Rectal smooth muscle tissue (tissue), 1 donor: ENCODE data around the gene NPPB.

ENCODE experiments used
- H3K27ac ChIP-seq: one replicate; pipeline ENCODE4 v1.7.0; 2013; ENCODE audit warnings: low read depth, low read length, inconsistent platforms
- H3K27me3 ChIP-seq: one replicate; pipeline ENCODE4 v1.7.0; 2013; ENCODE audit warnings: low read length; ENCODE audit not compliant: control insufficient read depth, insufficient read depth
- H3K36me3 ChIP-seq: one replicate; pipeline ENCODE4 v1.7.0; 2013; ENCODE audit warnings: low read length; ENCODE audit not compliant: control insufficient read depth, insufficient read depth
- H3K4me1 ChIP-seq: one replicate; pipeline ENCODE4 v1.7.0; 2013; ENCODE audit warnings: low read length; ENCODE audit not compliant: control insufficient read depth, insufficient read depth
- H3K4me3 ChIP-seq: one replicate; pipeline ENCODE4 v1.7.0; 2013; ENCODE audit warnings: low read length
- H3K9ac ChIP-seq: one replicate; pipeline ENCODE4 v1.7.0; 2013; ENCODE audit warnings: low read length

NPPB gene

DNA sequence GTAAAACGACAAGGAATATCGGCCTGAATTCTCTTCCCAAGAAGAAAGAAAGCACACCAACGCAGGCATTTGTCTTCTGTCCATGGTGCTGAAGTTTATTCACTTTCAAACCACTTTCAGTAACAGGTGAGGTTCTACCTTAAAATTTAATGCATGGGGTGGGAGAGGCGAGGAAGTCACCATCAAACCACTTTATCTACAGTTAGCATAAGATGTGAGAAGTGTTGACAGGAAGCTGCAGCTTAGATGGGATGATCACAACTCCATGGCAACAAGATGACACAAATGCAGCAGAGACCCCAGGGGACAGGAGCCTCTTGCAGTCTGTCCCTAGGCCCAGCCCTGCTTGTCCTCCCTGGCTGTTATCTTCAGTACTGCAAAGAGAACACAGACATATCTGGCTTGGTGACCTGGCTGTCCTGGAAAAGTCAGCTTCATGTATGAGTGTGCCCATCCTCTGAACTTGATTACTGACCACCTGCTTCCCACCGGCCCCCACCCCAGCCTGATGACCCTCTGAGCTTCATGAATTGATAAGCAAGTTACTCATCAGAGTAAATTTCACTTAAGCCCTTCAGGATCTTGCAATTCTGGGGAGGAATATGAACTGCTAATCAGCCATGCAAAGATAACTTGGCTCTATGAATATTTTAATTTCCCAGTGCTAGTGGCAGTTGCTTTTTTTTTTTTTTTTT, 13.0 kb downstream of the NPPB start:
- H3K9ac ChIP-seq, result no peak overlapping the region
- H3K27ac ChIP-seq, result no peak overlapping the region
- no peaks in the 10 kb centered on the region for H3K4me1 ChIP-seq
- H3K4me3 ChIP-seq, result no peak overlapping the region
- H3K27me3 ChIP-seq, result no peaks in the 10 kb centered on the region
- H3K36me3 ChIP-seq, result peaks cover 17% of the 10 kb centered on the region

DNA sequence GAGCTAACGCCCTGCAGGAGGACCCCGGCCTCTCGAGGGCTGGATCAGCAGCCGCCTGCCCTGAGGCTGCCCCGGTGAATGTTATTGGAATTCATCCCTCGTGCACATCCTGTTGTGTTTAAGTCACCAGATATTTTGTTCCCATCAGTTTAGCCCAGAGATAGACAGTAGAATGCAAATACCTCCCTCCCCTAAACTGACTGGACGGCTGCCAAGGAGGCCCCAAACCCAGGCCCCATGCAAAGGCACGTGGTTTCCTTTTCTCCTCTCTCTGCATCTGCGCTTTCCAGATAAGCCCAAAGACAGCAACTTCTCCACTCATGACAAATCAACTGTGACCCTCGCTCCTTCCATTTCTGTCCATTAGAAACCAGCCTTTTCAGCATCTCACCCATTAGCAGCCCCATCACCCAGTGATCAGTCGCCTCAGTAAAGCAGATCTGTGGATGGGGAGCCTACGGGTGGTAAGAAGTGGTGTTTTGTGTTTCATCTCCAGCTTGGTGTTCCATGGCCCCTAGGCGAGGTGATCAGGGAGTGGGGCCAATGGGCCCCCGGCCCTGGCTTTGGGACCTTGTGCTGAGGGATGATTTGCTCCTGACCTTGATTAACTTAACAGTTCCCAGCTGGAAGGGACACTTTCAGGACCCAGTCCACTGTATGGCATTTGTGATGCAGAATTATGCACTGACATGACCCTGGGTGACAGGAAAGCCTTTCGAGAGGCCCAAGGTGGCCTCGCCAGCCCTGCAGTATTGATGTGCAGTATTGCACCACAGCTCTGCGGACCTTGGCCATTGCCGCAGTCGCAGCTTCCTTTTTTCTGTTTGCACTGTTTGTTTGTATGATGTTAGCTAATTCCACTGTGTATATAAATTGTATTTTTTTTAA, 16.3 kb downstream of the NPPB start:
- H3K4me3 ChIP-seq, result no peak overlapping the region
- H3K36me3 ChIP-seq, result peaks cover 31% of the 10 kb centered on the region
- no peaks in the 10 kb centered on the region for H3K4me1 ChIP-seq

DNA sequence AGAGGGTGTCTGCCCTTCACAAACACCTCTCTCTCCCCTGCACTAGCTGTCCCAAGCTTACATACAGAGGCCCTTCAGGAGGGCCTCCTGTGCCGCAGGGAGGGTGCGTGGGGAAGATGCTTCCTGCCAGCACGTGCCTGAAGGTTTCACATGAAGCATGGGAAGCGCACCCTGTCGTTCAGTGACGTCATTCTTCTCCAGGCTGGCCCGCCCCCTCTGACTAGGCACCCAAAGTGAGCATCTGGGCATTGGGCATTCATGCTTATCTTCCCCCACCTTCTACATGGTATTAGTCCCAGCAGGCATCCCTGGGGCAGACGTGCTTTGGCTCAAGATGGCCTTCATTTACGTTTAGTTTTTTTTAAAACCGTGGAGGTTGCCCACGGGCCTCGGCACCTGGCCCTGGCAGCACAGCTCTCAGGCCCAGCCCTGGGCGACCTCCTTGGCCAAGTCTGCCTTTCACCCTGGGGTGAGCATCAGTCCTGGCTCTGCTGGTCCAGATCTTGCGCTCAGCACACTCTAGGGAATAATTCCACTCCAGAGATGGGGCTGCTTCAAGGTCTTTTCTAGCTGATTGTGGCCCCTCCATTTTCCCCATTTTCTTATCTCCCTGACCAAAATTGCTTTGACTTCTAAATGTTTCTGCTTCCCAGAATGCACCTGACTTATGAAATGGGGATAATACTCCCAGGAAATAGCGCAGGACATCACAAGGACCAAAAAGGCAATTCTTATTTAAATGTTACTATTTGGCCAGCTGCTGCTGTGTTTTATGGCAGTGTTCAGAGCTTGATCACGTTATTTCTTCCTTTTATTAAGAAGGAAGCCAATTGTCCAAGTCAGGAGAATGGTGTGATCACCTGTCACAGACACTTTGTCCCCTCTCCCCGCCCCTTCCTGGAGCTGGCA, 17.2 kb downstream of the NPPB start:
- Histone ChIP-seq H3K27ac (no peak overlapping the region), H3K9ac (no peak overlapping the region), H3K4me3 (no peak overlapping the region), H3K36me3 (peaks cover 40% of the 10 kb centered on the region), H3K27me3 (no peaks in the 10 kb centered on the region), H3K4me1 (no peaks in the 10 kb centered on the region)

More for the DNA sequence above, 16.3 kb downstream of the NPPB start:
- Histone ChIP-seq H3K9ac (no peak overlapping the region), H3K27me3 (no peaks in the 10 kb centered on the region), H3K27ac (no peak overlapping the region)

DNA sequence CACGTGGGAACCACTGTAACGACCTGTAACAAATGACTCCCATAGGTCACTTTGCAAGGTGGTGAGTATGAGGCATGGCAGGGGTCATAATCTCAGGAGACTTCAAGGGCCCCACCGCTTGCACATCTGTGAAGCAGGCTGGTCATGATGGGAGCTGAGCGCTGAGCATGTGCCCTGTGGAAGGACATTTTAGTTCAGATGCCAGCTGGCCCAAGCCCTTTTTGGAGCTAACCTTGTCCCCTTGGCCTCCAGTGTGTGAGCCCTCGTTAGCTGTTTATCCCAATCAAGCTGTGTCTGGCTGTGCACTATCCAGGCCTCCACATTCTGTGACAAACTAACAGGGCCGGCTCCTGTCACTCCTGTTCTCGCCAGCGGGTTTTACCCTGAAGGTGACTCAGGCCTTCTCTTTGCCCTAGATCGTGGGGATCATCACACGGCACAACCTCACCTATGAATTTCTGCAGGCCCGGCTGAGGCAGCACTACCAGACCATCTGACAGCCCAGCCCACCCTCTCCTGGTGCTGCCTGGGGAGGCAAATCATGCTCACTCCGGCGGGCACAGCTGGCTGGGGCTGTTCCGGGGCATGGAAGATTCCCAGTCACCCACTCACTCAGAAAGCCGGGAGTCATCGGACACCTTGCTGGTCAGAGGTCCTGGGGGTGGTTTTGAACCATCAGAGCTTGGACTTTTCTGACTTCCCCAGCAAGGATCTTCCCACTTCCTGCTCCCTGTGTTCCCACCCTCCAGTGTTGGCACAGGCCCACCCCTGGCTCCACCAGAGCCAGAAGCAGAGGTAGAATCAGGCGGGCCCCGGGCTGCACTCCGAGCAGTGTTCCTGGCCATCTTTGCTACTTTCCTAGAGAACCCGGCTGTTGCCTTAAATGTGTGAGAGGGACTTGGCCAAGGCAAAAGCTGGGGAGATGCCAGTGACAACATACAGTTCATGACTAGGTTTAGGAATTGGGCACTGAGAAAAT, 18.7 kb downstream of the NPPB start:
- no peak overlapping the region for H3K4me3 ChIP-seq
- peaks cover 52% of the 10 kb centered on the region for H3K36me3 ChIP-seq
- no peak overlapping the region for H3K27ac ChIP-seq

DNA sequence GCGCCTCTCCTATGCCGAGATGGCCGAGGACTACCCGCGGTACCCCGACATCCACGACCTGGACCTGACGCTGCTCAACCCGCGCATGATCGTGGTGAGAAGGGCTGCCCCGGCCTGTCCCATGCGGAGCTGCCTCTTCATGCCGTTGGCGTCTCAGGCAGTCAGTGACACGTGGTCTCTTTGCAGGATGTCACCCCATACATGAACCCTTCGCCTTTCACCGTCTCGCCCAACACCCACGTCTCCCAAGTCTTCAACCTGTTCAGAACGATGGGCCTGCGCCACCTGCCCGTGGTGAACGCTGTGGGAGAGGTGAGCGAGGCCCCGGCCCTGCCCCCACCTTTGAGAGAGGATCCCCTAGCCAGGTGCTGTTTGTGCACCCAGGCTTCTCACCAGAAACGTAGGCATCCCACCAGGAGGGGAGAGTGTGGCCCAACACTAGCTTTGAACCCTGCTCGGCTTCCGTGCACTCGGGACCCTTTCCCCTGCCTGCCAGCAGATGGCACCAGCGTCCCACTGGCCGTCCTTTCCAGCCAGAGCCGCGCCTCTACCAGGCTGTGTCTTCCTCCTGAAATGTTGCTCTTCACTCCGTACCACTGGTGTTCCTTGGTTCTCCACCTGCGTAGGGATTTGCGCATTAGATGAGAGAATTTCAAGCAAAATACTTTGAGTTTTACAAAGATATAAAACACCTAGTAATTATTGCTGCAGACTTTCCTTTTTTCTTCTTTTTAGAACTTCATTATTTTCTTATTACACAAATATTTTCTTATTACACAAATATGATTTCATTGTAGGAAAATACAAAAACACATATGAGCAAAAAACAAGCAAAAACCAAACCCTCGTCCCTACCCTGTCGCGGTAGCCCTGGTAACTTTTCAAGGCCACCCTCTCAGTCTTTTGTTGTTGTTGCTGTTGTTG, 20.1 kb downstream of the NPPB start:
- Histone ChIP-seq H3K4me1 (no peaks in the 10 kb centered on the region), H3K9ac (no peak overlapping the region), H3K27me3 (no peaks in the 10 kb centered on the region), H3K27ac (no peak overlapping the region), H3K36me3 (peaks cover 64% of the 10 kb centered on the region), H3K4me3 (no peak overlapping the region)

More for the DNA sequence above, 18.7 kb downstream of the NPPB start:
- Histone ChIP-seq H3K9ac (no peak overlapping the region), H3K4me1 (no peaks in the 10 kb centered on the region), H3K27me3 (no peaks in the 10 kb centered on the region)

DNA sequence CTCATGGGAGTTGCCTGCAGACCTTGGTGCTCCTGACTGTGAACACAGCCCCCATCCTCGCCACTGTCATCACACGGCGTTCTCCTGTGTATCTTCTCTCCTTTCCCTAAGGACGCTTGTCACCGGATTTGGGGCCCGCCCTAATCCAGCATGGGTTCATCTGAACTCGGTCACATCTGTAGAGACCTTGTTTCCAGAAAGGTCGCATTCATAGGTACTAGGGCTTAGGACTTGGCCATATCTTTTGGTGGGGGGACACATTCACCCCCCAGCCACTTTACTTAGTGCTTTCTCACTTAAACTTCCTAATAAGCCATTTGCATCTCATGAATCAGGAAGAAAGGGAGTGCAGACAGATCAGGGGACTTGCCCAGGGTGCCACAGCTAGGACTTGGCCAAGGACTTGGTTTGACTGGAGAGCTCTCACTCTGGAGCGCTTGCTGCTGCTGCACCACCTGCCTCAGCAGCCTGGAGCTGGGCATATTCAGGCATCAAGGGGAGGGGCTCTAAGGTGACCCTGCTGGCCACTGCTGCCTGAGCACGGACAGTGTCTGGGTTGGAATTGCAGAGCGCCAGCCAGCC, 20.9 kb downstream of the NPPB start:
- H3K4me1 ChIP-seq, result no peaks in the 10 kb centered on the region
- no peak overlapping the region for H3K4me3 ChIP-seq
- peaks cover 68% of the 10 kb centered on the region for H3K36me3 ChIP-seq
- H3K9ac ChIP-seq, result no peak overlapping the region
- H3K27me3 ChIP-seq, result no peaks in the 10 kb centered on the region
- H3K27ac ChIP-seq, result no peak overlapping the region

DNA sequence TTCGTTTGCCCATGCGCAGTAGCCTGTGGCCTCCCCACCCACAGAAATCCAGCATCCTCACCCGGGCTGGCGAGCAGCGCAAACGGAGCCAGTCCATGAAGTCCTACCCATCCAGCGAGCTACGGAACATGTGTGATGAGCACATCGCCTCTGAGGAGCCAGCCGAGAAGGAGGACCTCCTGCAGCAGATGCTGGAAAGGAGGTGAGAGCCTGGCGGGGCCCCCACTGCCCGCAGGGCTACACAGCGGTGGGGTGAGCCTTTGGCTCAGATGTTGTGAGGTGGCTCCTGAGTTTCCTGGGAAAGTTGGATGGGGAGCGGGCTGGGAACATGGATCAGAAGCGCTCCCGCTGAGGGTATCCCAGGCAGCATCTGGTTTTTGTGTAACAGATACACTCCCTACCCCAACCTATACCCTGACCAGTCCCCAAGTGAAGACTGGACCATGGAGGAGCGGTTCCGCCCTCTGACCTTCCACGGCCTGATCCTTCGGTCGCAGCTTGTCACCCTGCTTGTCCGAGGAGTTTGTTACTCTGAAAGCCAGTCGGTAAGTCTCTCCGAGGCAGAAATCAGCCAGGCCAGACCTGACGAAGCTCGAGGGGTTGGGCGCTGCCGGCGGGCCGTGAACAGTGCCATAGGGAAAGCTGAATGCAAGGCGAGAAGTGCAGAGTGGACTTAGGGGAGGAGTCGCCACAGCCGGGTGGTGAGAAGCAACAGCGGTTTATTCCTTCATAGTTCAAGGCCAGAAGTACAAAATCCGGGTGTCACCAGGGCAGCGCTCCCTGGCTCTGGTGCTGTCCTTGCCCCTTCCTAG, 21.6 kb downstream of the NPPB start:
- H3K27ac ChIP-seq, result no peak overlapping the region
- H3K4me1 ChIP-seq, result no peaks in the 10 kb centered on the region
- H3K9ac ChIP-seq, result no peak overlapping the region
- no peaks in the 10 kb centered on the region for H3K27me3 ChIP-seq
- no peak overlapping the region for H3K4me3 ChIP-seq
- peaks cover 66% of the 10 kb centered on the region for H3K36me3 ChIP-seq

DNA sequence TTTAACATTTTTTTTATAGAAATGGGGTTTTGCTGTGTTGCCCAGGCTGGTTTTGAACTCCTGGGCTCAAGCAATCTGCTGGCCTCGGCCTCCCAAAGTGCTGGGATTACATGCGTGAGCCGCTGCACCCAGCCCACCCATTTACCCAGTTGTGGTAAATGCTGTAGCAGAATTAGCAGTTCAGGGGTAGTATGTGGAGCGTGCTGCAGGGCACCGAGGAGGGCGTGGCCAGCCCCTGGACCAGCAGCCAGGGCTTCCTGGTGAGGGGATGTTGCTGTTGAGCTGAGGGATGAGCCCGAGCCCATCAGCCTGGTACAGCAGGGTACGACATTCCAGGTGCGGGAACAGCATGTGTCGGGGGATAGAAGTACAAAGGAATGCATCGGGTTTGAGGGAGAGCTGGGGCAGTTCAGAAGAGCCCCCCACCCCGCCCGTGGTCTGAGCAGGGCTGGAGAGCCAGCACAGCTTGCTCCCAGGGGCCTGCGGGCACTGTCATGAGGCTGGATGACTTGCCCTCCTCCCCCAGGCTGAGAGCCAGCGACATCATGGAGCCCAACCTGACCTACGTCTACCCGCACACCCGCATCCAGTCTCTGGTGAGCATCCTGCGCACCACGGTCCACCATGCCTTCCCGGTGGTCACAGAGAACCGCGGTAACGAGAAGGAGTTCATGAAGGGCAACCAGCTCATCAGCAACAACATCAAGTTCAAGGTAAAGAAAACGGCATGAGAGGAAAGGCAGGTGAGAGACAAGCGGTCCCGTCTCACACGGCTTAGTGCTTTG, 23.1 kb downstream of the NPPB start:
- Histone ChIP-seq H3K27ac (no peak overlapping the region), H3K4me1 (no peaks in the 10 kb centered on the region), H3K4me3 (no peak overlapping the region), H3K9ac (no peak overlapping the region), H3K36me3 (peaks cover 56% of the 10 kb centered on the region), H3K27me3 (no peaks in the 10 kb centered on the region)

DNA sequence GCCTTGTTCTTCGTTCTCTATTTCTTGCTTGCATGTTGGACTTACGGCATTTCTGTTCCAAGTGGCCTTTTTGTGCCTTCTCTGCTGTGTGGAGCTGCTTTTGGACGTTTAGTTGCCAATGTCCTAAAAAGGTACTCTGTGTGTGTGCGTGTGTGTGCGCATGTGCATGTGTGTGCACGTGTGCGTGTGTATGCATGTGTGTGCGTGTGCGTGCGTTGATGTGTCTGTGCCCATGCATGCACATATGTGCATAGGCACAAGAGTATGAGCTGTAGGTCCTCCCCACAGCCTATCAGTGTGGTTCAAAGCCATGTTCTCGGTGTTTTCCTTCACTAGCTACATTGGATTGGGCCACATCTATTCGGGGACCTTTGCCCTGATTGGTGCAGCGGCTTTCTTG, 24.8 kb downstream of the NPPB start:
- no peak overlapping the region for H3K27ac ChIP-seq
- no peak overlapping the region for H3K9ac ChIP-seq
- no peaks in the 10 kb centered on the region for H3K27me3 ChIP-seq
- peaks cover 57% of the 10 kb centered on the region for H3K36me3 ChIP-seq
- H3K4me3 ChIP-seq, result no peak overlapping the region
- no peaks in the 10 kb centered on the region for H3K4me1 ChIP-seq
